A673 (cell line): ENCODE data around the gene YBX2. TPM values are rescaled to one million over a fixed set of nuclear protein-coding genes. Genes with fewer than 3 reads are reported as not detected.

Source experiments
- BruUV-seq: library from RNA; stranded (reverse); fragments of 400-500 nt; replicated peaks from 2 replicates; lab custom pipeline; 2021; lab: Mats Ljungman, UMichigan
- CTCF ChIA-PET: fragments of 300-600 bp; sonication (Branson Sonifier 250); formaldehyde crosslinking; loops from one replicate; lab custom pipeline; 2022; ENCODE audit warnings: antibody characterized with exemption; lab: Charles Lee
- POLR2A ChIA-PET: fragments of 300-600 bp; sonication (Branson Sonifier 250); formaldehyde crosslinking; loops from one replicate; lab custom pipeline; 2022; ENCODE audit warnings: antibody characterized with exemption; ENCODE audit not compliant: low non-redundant PET; lab: Charles Lee
- DNase-seq: peaks from one replicate; pipeline ENCODE4 v3.0.0-alpha.2; 2015; ENCODE audit warnings: low spot score
- H3K27ac ChIP-seq: fragments of 200-600 bp; sonication (generic); 2 replicates; pipeline ENCODE4 v1.5.1; 2016; ENCODE audit warnings: mixed run types, low read depth, mild to moderate bottlenecking, mixed read lengths, antibody characterized with exemption, low read length; ENCODE audit not compliant: poor library complexity, severe bottlenecking
- H3K27me3 ChIP-seq: fragments of 200-600 bp; sonication (generic); replicated peaks from 2 replicates; pipeline ENCODE4 v1.6.1; 2017; ENCODE audit warnings: mixed run types, low read depth, mild to moderate bottlenecking, mixed read lengths, antibody characterized with exemption, low read length; ENCODE audit not compliant: insufficient read depth, poor library complexity
- H3K36me3 ChIP-seq: fragments of 200-600 bp; sonication (generic); 2 replicates; pipeline ENCODE4 v1.6.1; 2016; ENCODE audit warnings: mixed run types, mild to moderate bottlenecking, mixed read lengths, antibody characterized with exemption, low read length; ENCODE audit not compliant: insufficient read depth, poor library complexity, severe bottlenecking
- H3K4me1 ChIP-seq: fragments of 200-600 bp; sonication (generic); 2 replicates; pipeline ENCODE4 v1.6.1; 2017; ENCODE audit warnings: mixed run types, mild to moderate bottlenecking, mixed read lengths, antibody characterized with exemption, low read length; ENCODE audit not compliant: insufficient read depth, poor library complexity, severe bottlenecking
- H3K4me3 ChIP-seq: fragments of 200-600 bp; sonication (generic); 2 replicates; pipeline ENCODE4 v1.5.1; 2016; ENCODE audit warnings: low read depth, mixed run types, mild to moderate bottlenecking, mixed read lengths, low read length; ENCODE audit not compliant: poor library complexity, severe bottlenecking
- H3K9me3 ChIP-seq: fragments of 200-600 bp; sonication (generic); 2 replicates; pipeline ENCODE4 v1.6.1; 2016; ENCODE audit warnings: mixed run types, low read depth, mild to moderate bottlenecking, mixed read lengths, antibody characterized with exemption, low read length; ENCODE audit not compliant: poor library complexity, severe bottlenecking
- EZH2 ChIP-seq: fragments of 200-600 bp; sonication (generic); IDR thresholded peaks from 2 replicates; pipeline ENCODE4 v1.6.1; 2017; ENCODE audit warnings: borderline replicate concordance, low read depth, mild to moderate bottlenecking, mixed read lengths, antibody characterized with exemption, low read length; ENCODE audit not compliant: poor library complexity, severe bottlenecking
- intact Hi-C: fragments of 100-400 bp; cut with micrococcal nuclease; formaldehyde crosslinking; loops from one replicate; pipeline ENCODE4 v1.10.0; 2022; ENCODE audit not compliant: unreplicated experiment
- total RNA-seq: library from RNA; stranded (reverse); gene quantifications from 2 replicates; pipeline ENCODE4 v1.2.3, GENCODE V29; 2021
- TF ChIP-seq, protein P1 (sequence below): fragments of 300-800, 200-600 bp; sonication (generic); conservative IDR thresholded peaks from 2 replicates; pipeline ENCODE4 v1.5.1; 2017; ENCODE audit warnings: low read depth, mild to moderate bottlenecking, antibody characterized with exemption, low read length, moderate library complexity, mixed read lengths

Gene YBX2
- total RNA-seq, 1 experiment from 2014 or later = 0.77 TPM

DNA sequence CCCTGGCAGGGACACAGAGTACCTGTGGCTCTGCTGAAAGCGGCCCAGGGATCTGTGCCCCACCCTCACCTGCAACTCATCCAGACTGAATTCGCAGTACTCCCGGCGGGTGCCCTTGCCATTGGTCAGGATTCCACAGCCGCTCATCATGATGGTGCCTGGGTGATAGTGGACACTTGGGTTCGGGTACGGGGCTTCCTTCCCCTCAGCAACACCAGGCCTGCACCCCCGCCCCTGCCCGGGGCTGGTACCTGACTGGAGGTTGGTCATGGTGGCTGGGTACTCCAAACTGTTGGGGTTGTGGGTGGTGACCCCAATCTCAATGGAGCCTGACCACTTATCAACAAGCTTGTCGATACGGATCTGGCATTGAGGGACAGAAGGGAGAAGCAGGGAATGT, 31.7 kb upstream of the YBX2 start:
- Histone ChIP-seq H3K9me3 (no peaks in the 10 kb centered on the region), H3K27ac (no peak overlapping the region), H3K4me3 (no peak overlapping the region), H3K36me3 (peaks cover 49% of the 10 kb centered on the region), H3K4me1 (peaks cover 19% of the 10 kb centered on the region), H3K27me3 (no peaks in the 10 kb centered on the region)
- ChIA-PET CTCF (no interaction called here), POLR2A (no interaction called here)
- TF ChIP-seq, protein P1, sequence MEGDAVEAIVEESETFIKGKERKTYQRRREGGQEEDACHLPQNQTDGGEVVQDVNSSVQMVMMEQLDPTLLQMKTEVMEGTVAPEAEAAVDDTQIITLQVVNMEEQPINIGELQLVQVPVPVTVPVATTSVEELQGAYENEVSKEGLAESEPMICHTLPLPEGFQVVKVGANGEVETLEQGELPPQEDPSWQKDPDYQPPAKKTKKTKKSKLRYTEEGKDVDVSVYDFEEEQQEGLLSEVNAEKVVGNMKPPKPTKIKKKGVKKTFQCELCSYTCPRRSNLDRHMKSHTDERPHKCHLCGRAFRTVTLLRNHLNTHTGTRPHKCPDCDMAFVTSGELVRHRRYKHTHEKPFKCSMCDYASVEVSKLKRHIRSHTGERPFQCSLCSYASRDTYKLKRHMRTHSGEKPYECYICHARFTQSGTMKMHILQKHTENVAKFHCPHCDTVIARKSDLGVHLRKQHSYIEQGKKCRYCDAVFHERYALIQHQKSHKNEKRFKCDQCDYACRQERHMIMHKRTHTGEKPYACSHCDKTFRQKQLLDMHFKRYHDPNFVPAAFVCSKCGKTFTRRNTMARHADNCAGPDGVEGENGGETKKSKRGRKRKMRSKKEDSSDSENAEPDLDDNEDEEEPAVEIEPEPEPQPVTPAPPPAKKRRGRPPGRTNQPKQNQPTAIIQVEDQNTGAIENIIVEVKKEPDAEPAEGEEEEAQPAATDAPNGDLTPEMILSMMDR = no peak
- TF ChIP-seq EZH2 = no peak
- no peak for DNase-seq
- no TSS peak for BruUV-seq
- intact Hi-C loops = no loop called here

DNA sequence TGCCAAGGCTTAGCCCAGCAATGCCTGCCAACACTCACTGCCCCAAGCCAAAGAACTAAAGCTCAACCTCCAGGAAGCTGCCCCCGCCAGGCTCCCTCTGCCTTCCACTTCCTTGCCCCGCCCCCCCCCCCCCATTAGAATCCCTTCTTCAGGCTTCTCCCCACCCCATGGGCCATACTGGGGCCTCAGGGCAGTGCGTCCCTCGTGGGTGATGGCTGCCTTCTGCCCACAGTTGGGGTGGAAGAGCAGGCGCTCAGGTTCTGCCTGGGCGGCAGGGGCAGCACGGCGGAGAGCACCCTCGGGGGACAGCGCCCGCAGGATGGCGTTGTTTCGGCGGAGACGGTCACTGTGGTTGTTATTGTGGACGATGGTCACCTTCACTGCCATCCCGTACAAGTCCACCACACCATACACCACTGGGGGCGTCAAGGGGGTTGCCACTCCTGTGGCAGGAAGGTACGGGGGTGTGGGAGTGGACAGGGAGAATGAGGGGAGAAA, 30.6 kb upstream of the YBX2 start:
- TF ChIP-seq, protein P1 = no peak
- no peak for TF ChIP-seq EZH2
- Histone ChIP-seq H3K4me1 (peaks cover 13% of the 10 kb centered on the region), H3K9me3 (no peaks in the 10 kb centered on the region), H3K4me3 (no peak overlapping the region), H3K27ac (no peak overlapping the region), H3K27me3 (no peaks in the 10 kb centered on the region), H3K36me3 (peaks cover 52% of the 10 kb centered on the region)
- CTCF ChIA-PET = no interaction called here
- DNase-seq = no peak
- POLR2A ChIA-PET = no interaction called here
- no TSS peak for BruUV-seq
- intact Hi-C loops = no loop called here

DNA sequence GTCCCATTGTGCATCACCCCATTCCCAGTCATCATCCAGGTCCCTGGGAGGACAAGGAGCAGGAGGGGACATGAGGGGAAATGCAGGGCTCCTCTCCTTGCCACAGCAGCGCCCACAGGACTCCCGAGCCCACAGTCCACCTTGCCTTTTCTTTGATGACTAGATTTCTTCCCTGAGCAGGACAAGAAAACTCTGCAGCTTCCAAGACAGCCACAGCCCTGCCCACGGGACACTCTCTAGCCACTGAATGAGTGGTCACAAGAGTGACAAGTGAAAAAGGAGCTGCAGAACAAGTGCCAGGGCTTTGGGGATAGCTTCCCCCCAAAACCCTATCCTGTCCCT, 30.0 kb upstream of the YBX2 start:
- TF ChIP-seq, protein P1 = no peak
- TF ChIP-seq EZH2 = no peak
- ChIA-PET CTCF (no interaction called here), POLR2A (no interaction called here)
- H3K4me3 ChIP-seq = no peak overlapping the region
- peaks cover 52% of the 10 kb centered on the region for H3K36me3 ChIP-seq
- intact Hi-C loops = no loop called here
- no peak overlapping the region for H3K27ac ChIP-seq
- H3K9me3 ChIP-seq = no peaks in the 10 kb centered on the region
- no peak for DNase-seq
- H3K27me3 ChIP-seq = no peaks in the 10 kb centered on the region
- no TSS peak for BruUV-seq
- peaks cover 13% of the 10 kb centered on the region for H3K4me1 ChIP-seq
